GM11168 (cell line): ENCODE results near the gene GALNT16.
"Not testable (repeated sequence)": the region's sequence is repeated elsewhere in the genome, so short reads cannot be mapped to it uniquely, and the experiment has no call there.

Experiments used
- in situ Hi-C: fragments of 300-500 bp; cut with MboI; formaldehyde crosslinking; loops from one replicate; pipeline ENCODE4 v1.12.0; 2022; ENCODE audit warnings: low sequenced_read_pairs; ENCODE audit not compliant: unreplicated experiment

The GALNT16 gene

DNA sequence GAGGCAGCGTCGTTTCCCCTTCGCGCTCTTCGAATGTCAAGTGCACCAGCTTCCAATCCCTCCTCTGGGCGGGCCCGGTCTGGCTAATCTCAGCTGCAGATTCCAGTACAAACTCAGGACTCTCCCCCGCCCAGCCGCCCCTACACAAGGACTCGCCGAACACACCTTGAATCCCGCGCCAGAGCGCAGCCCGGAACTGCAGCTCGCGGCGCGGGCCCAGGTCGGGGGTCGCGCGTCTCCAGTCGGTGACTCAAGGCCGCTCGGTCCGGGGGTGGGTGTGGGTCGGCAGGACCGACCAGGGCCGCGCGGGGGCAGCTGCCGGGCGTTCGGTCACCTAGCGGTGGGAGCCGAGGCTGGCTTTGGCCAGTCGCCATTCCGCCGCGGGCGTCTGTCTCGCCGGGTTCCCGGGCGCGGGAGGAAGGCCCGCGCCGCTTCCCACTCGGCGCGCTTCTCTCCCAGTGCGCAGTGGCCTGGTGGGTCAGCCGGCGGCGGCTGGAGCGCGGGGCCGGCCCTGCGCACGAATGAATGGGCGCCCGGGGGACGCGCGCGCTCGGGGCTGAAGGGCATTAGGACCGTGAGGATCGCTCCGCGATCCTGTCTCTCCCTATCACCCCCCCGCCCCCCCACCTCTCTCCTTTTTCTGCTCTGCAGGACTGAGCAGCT lies at the start of gene GALNT16:
Gene GALNT16, plus strand, starts transcription at position 632 of the 663 bp plus-strand sequence. CDS start 133 bp downstream, outside the sequence.
- in situ Hi-C loops = loop anchor here (10.0 kb wide), 1 partner anchor 195 kb away; no protein-coding TSS in a partner anchor

DNA sequence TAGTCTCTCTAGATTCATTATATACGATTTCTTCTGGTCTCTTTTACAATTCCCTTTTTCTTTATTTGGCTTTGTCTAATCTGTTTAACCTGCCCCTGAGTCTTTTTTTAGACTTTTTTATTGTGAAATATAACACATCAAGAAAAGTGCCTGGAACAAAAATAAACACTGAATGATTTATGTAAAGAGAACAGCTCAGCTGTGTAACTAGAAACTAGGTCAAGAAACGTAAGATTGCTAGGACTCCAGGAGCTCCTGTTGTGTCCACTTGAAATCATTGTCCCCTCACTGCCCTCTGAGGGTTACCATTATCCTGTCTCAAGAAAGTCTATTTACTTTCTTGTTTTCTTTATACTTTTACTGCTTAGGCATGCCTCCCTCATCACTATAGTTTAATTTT lies 45.6 kb upstream of the GALNT16 start:
- in situ Hi-C loops = no loop called here

DNA sequence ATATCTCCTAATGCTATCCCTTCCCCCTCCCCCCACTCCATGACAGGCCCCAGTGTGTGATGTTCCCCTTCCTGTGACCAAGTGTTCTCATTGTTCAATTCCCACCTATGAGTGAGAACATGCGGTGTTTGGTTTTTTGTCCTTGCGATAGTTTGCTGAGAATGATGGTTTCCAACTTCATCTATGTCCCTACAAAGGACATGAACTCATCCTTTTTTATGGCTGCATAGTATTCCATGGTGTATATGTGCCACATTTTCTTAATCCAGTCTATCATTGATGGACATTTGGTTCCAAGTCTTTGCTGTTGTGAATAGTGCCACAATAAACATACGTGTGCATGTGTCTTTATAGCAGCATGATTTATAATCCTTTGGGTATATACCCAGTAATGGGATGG lies 42.3 kb upstream of the GALNT16 start:
- in situ Hi-C loops = not testable (repeated sequence)

DNA sequence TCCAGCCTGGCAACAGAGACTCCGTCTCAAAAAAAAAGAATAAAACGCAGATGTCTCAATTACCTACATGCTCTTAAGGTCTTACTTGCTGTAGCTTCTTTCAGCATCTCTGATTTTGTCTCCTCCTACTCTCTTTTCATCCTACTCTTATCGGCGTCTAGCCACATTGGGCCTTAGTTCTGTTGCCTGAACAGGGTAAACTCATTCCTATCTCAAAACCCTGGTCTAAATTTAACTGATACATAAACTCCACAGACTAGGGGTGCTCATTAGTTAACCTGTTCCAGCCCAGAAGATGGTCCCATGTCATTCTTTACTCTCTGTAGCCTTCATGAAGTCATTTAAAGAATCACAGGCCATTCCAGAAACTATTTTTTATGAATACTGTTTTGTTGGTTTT lies 35.0 kb upstream of the GALNT16 start:
- in situ Hi-C loops = loop anchor here (25.0 kb wide), 1 partner anchor 512 kb away; no protein-coding TSS in a partner anchor

DNA sequence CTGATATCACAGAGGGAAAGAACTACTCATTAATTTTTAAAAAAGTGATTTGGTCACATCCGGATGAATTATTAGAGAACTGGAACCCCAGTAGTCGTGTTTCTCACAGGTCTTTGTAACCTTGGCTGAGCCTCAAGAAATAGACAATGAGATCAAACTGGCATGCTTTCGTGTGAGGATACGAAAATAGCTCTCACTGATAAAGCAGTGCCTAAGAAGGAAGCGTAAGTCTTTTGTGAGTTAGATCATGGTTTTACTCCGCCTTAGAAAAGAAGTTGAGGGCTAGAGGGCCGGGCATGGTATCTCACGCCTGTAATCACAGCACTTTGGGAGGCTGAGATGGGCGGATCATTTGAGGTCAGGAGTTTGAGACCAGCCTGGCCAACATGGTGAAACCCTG lies 33.8 kb upstream of the GALNT16 start:
- in situ Hi-C loops = loop anchor here (25.0 kb wide), 1 partner anchor 511 kb away; no protein-coding TSS in a partner anchor

DNA sequence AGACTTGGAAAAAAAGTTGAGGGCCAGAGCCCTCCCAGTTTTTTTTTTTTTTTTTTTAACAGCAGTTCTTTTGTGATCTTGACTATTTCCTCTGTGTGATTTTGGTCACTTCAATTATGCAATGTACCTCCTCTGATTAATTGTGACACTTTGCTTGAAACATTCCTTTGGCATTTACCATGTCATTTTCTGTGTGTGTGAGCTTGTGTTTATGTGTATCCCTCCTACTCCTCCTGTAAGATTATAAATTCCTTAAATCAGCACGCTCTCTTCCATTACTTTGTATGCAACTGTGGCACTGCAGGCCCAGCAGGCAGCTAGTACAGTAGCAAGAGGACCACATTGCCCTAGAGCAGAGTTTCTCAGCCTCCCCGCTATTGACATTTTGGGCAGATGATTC lies 33.2 kb upstream of the GALNT16 start:
- in situ Hi-C loops = loop anchor here (25.0 kb wide), 1 partner anchor 511 kb away; no protein-coding TSS in a partner anchor

DNA sequence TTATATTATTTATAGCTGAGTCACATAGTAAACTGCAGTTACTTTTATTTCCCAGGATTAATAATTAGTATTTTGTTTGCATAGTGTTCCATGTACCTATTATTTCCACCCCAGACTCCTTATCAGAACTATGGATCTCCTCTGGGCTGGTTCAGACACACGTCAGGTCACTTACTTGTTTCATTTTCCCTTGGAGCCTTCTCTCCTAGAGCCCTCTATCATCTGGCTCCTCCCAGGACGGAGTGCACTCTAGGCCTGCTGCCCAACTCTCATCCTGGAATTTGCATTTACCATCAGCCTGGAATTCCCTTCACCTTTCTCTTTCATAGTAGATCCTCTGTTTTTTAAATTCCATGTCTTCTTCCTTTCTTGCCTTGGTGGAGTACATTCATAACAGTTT lies 28.5 kb upstream of the GALNT16 start:
- in situ Hi-C loops = loop anchor here (25.0 kb wide), 1 partner anchor 506 kb away; no protein-coding TSS in a partner anchor

DNA sequence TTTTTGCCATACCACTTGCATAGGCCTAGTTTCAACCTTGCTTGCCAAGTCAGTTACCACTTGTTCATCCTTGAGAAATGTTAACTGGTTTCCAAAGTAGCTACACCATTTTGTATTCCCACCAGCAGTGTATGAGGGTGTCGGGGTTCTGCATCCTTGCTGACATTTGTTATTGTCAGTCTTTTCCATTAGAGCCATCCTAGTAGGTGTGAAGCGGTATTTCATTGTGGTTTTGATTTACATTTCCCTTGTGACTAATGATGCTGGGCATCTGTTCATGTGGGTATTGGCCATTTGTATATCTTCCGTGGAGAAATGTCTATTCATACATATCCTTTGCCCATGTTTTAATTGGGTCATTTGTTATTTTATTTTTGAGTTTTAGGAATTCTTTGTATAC lies 27.6 kb upstream of the GALNT16 start:
- in situ Hi-C loops = loop anchor here (25.0 kb wide), 1 partner anchor 505 kb away; no protein-coding TSS in a partner anchor

DNA sequence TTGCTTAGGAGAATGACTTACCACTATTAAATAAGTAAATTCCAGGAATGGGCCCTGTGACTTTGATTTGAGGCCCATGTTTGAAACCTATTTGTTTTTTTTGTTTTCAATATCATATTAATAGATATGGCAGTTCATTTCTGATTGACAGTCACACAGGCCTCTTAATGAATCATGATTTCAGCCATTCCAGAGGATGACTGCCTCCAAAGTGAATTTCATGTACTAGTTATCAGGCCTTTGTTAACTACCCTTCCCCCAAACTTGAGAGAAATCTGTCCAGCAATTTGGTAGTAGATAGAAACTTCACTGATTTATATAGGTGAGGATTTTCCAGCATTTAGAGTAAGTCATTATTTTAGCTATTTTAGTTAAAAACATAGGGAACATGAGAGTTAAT lies 25.9 kb upstream of the GALNT16 start:
- in situ Hi-C loops = loop anchor here (25.0 kb wide), 1 partner anchor 503 kb away; no protein-coding TSS in a partner anchor

DNA sequence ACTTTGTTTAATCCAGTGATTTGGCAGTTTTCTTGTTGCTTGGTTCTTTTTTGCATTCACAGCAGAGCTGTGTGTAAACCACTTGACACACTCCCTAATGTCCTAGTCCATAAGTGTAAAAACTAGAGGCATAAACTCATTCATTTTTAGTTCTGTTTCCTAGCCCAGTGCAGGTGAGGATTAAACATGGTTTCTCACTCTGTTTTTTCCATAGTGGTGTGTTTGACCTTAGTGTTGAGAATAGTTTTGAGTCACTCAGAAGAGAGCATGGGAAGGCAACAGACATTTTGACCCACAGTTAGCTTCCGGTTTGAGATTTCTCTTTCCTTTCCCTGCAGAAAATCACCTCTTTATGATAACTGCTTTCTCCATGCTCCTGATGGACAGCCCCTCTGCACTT lies 24.2 kb upstream of the GALNT16 start:
- in situ Hi-C loops = loop anchor here (25.0 kb wide), 1 partner anchor 502 kb away; no protein-coding TSS in a partner anchor

DNA sequence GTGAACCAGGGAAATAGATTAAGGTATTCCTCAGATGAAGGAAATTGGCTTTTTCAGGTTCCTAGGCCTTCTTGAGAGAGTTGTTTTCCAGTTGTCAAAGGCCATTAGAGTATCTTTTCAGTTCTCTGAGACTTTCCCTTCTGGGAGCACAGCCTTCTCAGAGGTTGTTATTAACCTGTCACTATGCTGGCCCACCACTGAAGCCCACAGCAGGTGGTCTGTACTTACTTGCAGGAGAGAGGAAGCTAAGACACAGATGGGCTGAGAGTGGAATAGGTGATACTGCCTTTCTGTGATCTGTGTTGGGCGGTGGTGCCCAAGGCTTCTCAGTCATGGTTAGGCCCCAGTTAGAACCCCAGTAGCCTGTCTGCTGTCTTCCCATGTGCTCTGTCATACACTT lies 22.8 kb upstream of the GALNT16 start:
- in situ Hi-C loops = loop anchor here (25.0 kb wide), 1 partner anchor 500 kb away; no protein-coding TSS in a partner anchor

DNA sequence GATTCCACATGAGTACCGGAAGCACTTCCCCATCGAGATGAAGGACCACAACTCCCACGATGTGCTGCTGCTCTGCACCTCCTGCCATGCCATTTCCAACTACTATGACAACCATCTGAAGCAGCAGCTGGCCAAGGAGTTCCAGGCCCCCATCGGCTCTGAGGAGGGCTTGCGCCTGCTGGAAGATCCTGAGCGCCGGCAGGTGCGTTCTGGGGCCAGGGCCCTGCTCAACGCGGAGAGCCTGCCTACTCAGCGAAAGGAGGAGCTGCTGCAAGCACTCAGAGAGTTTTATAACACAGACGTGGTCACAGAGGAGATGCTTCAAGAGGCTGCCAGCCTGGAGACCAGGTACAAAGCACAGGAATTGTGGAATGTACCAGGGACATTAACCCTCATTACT lies 22.4 kb upstream of the GALNT16 start:
- in situ Hi-C loops = loop anchor here (25.0 kb wide), 1 partner anchor 500 kb away; no protein-coding TSS in a partner anchor

DNA sequence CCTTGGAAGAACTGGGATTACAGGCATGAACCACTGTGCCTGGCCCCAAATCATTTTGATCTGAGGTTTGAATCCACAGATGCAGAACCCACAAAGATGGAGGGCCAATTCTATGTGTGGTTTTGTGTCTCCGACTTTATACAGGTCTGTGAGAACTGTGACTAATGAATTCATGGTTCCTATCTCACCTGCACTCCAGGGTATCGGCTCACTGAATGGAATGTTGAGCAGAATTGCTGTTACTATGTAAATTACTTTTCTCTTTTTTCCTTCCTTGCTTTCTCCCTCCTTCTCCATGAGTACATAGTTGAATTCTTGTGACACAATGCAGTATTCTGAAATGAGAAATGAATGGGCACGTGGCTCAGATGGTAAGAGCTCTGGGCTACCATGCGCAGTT lies 21.1 kb upstream of the GALNT16 start:
- in situ Hi-C loops = loop anchor here (25.0 kb wide), 1 partner anchor 498 kb away; no protein-coding TSS in a partner anchor

DNA sequence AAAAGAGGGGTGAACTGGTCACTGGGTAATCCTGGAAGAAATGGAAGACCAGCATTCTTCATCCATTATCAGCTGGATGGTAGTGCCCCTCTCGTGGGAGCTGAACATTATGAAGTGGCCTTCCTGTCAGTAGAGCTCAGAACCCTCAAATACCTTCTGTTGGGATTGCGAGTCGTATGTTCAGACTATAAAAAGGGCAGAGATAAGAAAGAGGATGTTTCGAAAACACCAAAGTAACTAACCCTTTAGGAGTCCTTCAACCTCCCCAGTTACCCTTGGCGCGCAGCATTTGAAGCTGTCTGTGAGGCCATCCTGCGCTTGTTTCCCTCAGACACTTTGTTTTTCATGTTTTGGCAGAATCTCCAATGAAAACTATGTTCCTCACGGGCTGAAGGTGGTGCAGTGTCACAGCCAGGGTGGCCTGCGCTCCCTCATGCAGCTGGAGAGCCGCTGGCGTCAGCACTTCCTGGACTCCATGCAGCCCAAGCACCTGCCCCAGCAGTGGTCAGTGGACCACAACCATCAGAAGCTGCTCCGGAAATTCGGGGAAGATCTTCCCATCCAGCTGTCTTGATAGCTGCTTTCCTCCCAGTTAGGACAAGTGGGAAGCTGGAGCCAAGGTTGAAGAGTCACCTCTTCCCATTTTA lies 19.3 kb upstream of the GALNT16 start:
- in situ Hi-C loops = loop anchor here (25.0 kb wide), 1 partner anchor 497 kb away; no protein-coding TSS in a partner anchor

DNA sequence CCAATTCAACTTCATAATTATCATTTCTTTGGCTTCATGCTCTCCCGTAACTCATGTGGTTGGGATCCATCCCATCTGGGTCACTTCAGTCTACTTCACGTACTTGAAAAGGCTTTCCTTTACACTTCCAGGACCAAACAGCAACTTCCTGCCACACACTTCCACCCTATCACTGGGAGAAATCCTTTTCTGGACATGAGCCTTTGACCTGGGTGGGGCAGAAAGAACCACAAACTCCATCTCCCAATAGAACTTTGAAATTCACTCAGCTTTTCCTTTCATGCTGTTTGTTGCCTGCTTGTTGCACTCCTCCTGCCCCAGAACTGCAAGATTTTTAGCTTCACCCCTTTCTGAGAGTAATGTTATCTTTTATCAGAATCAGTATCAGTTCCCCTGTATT lies 18.4 kb upstream of the GALNT16 start:
- in situ Hi-C loops = loop anchor here (25.0 kb wide), 1 partner anchor 496 kb away; no protein-coding TSS in a partner anchor

DNA sequence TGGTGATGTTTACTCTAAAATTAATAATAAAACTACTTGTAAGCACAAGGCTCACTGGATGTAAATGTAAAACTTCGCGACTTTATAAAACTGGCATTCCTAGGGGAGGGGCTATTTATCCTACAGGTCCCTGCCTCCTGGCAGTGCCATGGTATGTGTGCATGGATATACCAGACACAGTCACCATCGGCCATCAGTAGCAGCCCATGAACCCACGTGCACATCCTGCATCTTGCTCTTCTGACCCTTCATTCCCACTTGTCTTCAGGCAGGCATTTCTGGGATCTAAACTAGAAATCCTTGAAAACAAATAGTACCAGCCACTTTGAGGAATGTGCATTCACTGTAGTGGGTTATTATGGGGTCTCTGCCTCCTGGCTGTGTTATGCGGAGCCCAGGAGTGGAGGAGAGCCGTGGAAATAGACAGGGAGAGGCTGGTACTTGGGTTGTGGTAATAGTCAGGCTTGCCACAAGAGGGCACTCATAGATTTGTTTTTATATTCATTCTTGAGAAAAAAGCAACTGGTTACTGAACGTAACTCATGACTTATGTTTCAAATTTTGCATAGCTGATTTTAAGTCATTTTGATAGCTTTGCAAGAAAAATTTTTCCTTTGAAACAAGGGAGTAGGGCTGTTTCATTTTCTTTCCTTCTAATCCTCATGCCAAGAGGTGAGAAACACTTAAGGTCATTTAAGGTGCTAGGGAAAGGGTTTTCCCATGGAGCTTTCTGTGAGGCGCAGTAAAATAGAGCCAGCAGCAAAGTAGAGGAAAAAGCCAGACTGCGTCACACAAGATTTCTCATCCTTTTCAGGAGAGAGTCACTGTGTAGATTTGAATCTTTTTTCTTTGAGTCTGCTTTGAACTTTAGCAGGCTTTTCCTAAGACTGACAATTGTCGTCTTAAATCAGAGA lies 17.4 kb upstream of the GALNT16 start:
- in situ Hi-C loops = loop anchor here (25.0 kb wide), 1 partner anchor 495 kb away; no protein-coding TSS in a partner anchor

DNA sequence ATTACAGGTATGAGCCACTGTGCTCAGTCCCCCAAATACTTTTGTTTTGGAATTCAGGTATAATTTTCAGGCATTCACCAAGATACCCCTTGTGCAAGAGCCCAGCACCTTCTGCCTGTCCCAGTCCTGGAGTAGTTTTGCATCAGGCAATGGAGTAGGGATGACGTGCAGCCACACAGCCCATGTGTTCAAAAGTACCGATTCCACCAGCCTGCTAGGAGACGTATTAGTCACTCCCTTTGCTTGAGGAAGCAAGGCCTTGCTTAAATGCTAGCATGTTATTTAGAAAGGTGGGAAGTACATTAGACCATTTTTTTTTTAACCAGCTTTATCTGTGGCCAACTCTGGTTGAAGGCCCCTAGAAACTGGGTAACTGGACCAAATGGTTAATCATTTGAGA lies 15.0 kb upstream of the GALNT16 start:
- in situ Hi-C loops = loop anchor here (25.0 kb wide), 1 partner anchor 492 kb away; no protein-coding TSS in a partner anchor

DNA sequence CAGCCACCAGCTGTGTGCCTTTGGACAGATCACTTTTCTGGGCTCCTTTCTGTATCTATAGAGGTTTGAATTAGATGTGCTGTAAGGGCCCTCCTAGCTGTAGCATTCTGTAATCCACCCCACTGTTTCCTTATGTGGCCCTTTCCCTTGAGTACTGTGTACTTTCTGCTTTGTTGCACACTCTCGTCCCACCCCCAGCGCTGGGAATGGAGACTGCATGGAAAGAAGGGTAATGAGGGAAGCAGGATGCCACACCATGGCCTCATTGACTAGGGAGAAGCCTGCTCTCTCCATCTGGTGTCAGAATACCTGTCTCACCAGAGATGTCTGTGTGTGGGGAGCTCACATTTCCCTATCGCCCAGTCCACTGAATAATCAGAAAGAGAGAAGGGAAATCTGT lies 13.6 kb upstream of the GALNT16 start:
- in situ Hi-C loops = loop anchor here (25.0 kb wide), 1 partner anchor 491 kb away; no protein-coding TSS in a partner anchor

DNA sequence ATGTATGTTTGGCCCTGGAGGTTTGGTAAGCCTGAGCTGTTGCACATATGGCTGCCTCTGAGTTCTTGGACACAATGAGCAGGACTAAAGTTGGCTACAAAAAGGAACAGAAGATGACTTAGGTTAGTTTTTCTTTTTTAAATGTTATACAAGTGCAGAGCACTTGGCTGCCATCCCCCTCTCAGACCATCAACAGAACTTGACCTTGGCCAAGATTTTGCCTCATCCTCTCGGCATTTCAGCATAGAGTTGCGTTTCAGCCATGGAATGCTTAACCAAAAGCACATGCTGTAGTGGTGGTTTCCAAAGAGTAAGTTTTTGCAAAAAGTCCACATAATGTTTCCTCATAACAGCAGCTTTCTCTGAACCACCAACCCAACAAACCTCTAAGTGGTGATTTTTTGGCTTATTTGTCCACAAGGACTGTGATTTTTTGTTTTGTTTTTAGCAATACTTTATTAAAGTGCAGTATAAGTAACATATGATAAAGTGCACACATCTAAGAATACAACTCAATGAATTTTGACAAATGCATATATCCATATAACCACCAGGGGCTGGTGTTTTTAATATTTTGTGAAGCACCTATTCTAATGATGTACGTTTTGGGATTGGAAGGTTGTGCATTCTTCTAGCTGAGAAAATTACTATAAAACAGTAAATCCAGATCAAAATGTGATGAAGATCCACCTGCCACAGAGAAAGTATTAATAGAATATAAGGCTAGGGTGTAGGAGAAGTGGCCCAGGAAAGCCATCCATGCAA lies 12.1 kb upstream of the GALNT16 start:
- in situ Hi-C loops = loop anchor here (25.0 kb wide), 1 partner anchor 489 kb away; no protein-coding TSS in a partner anchor
